ENCODE data around the gene COL12A1.

DNA sequence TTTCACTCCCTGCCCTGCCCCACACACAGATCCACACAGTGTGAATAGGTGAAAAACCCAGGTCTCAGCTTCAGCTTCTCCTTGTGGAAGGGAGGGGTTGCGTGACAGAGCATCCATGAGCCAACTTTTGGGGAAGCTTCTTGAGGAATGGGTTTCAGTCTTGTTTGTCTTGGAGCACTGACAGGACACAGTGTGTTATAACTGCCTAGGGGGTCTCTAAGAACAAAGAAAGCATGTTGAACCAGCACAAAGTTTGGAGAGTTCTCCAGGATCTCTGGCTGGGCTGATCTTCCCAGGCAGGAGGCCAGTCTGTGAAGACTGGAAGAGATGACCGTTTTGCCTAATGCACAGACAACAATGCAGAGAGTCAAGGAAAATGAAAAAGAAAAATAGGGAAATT is 164.5 kb downstream of the COL12A1 start:
- TF ChIP-seq, protein P1, sequence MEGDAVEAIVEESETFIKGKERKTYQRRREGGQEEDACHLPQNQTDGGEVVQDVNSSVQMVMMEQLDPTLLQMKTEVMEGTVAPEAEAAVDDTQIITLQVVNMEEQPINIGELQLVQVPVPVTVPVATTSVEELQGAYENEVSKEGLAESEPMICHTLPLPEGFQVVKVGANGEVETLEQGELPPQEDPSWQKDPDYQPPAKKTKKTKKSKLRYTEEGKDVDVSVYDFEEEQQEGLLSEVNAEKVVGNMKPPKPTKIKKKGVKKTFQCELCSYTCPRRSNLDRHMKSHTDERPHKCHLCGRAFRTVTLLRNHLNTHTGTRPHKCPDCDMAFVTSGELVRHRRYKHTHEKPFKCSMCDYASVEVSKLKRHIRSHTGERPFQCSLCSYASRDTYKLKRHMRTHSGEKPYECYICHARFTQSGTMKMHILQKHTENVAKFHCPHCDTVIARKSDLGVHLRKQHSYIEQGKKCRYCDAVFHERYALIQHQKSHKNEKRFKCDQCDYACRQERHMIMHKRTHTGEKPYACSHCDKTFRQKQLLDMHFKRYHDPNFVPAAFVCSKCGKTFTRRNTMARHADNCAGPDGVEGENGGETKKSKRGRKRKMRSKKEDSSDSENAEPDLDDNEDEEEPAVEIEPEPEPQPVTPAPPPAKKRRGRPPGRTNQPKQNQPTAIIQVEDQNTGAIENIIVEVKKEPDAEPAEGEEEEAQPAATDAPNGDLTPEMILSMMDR (conservative IDR thresholded peaks at IDR 0.05) = no peak
- no peak for TF ChIP-seq EZH2 (IDR thresholded peaks at IDR 0.05; ENCODE audit: low read depth)
